SK-N-SH (cell line): ENCODE measurements around the gene ERMAP. TPM values are rescaled to one million over a fixed set of nuclear protein-coding genes. Genes with fewer than 3 reads are reported as not detected.

Source experiments
- CTCF ChIA-PET: fragments of 300-600, 350-600 bp; formaldehyde crosslinking; extraction: SDS; loops from one replicate; lab custom pipeline; 2021; lab: Yijun Ruan, JAX
- POLR2A ChIA-PET: fragments of 350-600 bp; sonication (Branson Sonifier 250); formaldehyde crosslinking; extraction: SDS; loops from one replicate; lab custom pipeline; 2020; ENCODE audit warnings: antibody characterized with exemption, inconsistent platforms; lab: Yijun Ruan, JAX
- DNase-seq: peaks from one replicate; pipeline ENCODE4 v3.0.0; 2012
- H2AFZ ChIP-seq: fragments of 200-600 bp; sonication (generic); 2 replicates; pipeline ENCODE4 v1.8.1; 2016; ENCODE audit warnings: antibody characterized with exemption, mild to moderate bottlenecking, low read depth
- H3F3A ChIP-seq: fragments of 200-600 bp; sonication (generic); replicated peaks from 2 replicates; pipeline ENCODE3; 2016; ENCODE audit warnings: antibody characterized with exemption, mild to moderate bottlenecking; ENCODE audit not compliant: insufficient read depth
- H3K27ac ChIP-seq, 2 experiments: fragments of 200-500 bp in 1 of 2; fragments of 200-600 bp in 1 of 2; sonication (Bioruptor generic) in 1 of 2; sonication (generic), shearing (Covaris generic) in 1 of 2; 2 replicates each; pipeline versions ENCODE4 v1.5.1 to v1.6.1; 2014 to 2016; ENCODE audit warnings: low read depth in 2 of 2, inconsistent platforms in 1 of 2, low read length in 1 of 2, mild to moderate bottlenecking in 1 of 2, mixed read lengths in 1 of 2
- H3K27me3 ChIP-seq: fragments of 200-600 bp; sonication (generic), shearing (Covaris generic); 2 replicates; pipeline ENCODE4 v1.6.1; 2016; ENCODE audit warnings: mixed run types; ENCODE audit not compliant: insufficient read depth
- H3K36me3 ChIP-seq, 2 experiments: fragments of 200-500 bp in 1 of 2; fragments of 200-600 bp in 1 of 2; sonication (Bioruptor generic) in 1 of 2; sonication (generic) in 1 of 2; replicated peaks in 1 of 2; 2 replicates each; pipeline versions ENCODE3 to v1.5.1; 2014 to 2016; ENCODE audit warnings: low read length in 1 of 2, mild to moderate bottlenecking in 1 of 2; ENCODE audit not compliant: insufficient read depth in 2 of 2, control insufficient read depth in 1 of 2
- H3K4me1 ChIP-seq, 2 experiments: fragments of 200-500 bp in 1 of 2; fragments of 200-600 bp in 1 of 2; sonication (Bioruptor generic) in 1 of 2; sonication (generic), shearing (Covaris generic) in 1 of 2; 2 replicates each; pipeline versions ENCODE4 v1.5.1 to v1.6.1; 2014 to 2016; ENCODE audit warnings: low read depth in 1 of 2, low read length in 1 of 2, mixed run types in 1 of 2; ENCODE audit not compliant: insufficient read depth in 2 of 2, control insufficient read depth in 1 of 2
- H3K4me2 ChIP-seq: fragments of 200-600 bp; sonication (generic), shearing (Covaris generic); 2 replicates; pipeline ENCODE4 v1.6.1; 2017; ENCODE audit warnings: mixed run types
- H3K4me3 ChIP-seq, 2 experiments: fragments of 200-500 bp in 1 of 2; fragments of 200-600 bp in 1 of 2; sonication (Bioruptor generic) in 1 of 2; sonication (generic), shearing (Covaris generic) in 1 of 2; 2 replicates each; pipeline versions ENCODE4 v1.5.1 to v1.8.1; 2014 to 2016; ENCODE audit warnings: low read depth in 2 of 2, inconsistent platforms in 1 of 2, low read length in 1 of 2, mild to moderate bottlenecking in 1 of 2, mixed read lengths in 1 of 2, moderate library complexity in 1 of 2
- H3K79me2 ChIP-seq: fragments of 200-600 bp; sonication (generic); 2 replicates; pipeline ENCODE4 v1.8.1; 2017; ENCODE audit warnings: mild to moderate bottlenecking; ENCODE audit not compliant: insufficient read depth
- H3K9ac ChIP-seq: fragments of 200-600 bp; sonication (generic); 2 replicates; pipeline ENCODE4 v1.6.1; 2017; ENCODE audit warnings: mixed run types
- H3K9me2 ChIP-seq: fragments of 200-600 bp; sonication (generic); 2 replicates; pipeline ENCODE4 v1.6.1; 2017; ENCODE audit warnings: mixed run types
- H3K9me3 ChIP-seq: fragments of 200-600 bp; sonication (generic); 2 replicates; pipeline ENCODE4 v1.6.1; 2017; ENCODE audit warnings: mixed run types, mild to moderate bottlenecking, moderate library complexity
- H4K20me1 ChIP-seq: fragments of 200-600 bp; sonication (generic); 2 replicates; pipeline ENCODE4 v1.6.1; 2017; ENCODE audit warnings: mild to moderate bottlenecking, mixed run types; ENCODE audit not compliant: insufficient read depth
- ELF1 ChIP-seq: IDR thresholded peaks from 2 replicates; pipeline ENCODE4 v1.4.0; 2012
- EP300 ChIP-seq, 2 experiments: IDR thresholded peaks; 2 replicates each; pipeline versions ENCODE4 v1.4.0 to v1.6.1; 2012; ENCODE audit warnings: borderline replicate concordance in 1 of 2, low read depth in 1 of 2, low read length in 1 of 2
- EZH2phosphoT487 ChIP-seq: fragments of 200-600 bp; sonication (generic); IDR thresholded peaks from 2 replicates; pipeline ENCODE4 v1.6.1; 2017; ENCODE audit warnings: low read depth, mixed run types, mild to moderate bottlenecking, antibody characterized with exemption, moderate library complexity, borderline replicate concordance
- FOSL2 ChIP-seq: IDR thresholded peaks from 2 replicates; pipeline ENCODE4 v1.4.0; 2012; ENCODE audit warnings: low read depth, mild to moderate bottlenecking, moderate library complexity, borderline replicate concordance
- GABPA ChIP-seq: IDR thresholded peaks from 2 replicates; pipeline ENCODE4 v1.4.0; 2012; ENCODE audit warnings: low read depth, mild to moderate bottlenecking
- NFIC ChIP-seq: IDR thresholded peaks from 2 replicates; pipeline ENCODE4 v1.4.0; 2012; ENCODE audit warnings: borderline replicate concordance
- POLR2AphosphoS5 ChIP-seq: IDR thresholded peaks from 2 replicates; pipeline ENCODE4 v1.6.1; 2012; ENCODE audit warnings: low read depth, low read length
- RFX5 ChIP-seq: IDR thresholded peaks from 2 replicates; pipeline ENCODE4 v1.6.1; 2012; ENCODE audit warnings: mild to moderate bottlenecking, improper control_type of control experiment, low read length
- RXRA ChIP-seq: IDR thresholded peaks from 2 replicates; pipeline ENCODE4 v1.4.0; 2012; ENCODE audit warnings: low read depth, mild to moderate bottlenecking, borderline replicate concordance
- SIN3A ChIP-seq: IDR thresholded peaks from 2 replicates; pipeline ENCODE4 v1.6.1; 2012; ENCODE audit warnings: low read depth, mild to moderate bottlenecking, low read length, moderate library complexity, borderline replicate concordance
- SMC3 ChIP-seq: IDR thresholded peaks from 2 replicates; pipeline ENCODE4 v1.6.1; 2012; ENCODE audit warnings: low read depth, low read length, improper control_type of control experiment
- YY1 ChIP-seq: IDR thresholded peaks from 2 replicates; pipeline ENCODE4 v1.4.0; 2012; ENCODE audit warnings: low read depth, mild to moderate bottlenecking
- WGBS: methylation state at CpG from one replicate; pipeline ENCODE4 v1.1.6; 2017; ENCODE audit warnings: low lambda C conversion rate; 5-methylcytosine and 5-hydroxymethylcytosine counted together
- polyA plus RNA-seq, 3 experiments: library from polyadenylated mRNA; depleted of rRNA; stranded (reverse); fragments of >200 nt; gene quantifications; 2 replicates each; pipeline ENCODE4 v1.2.3, GENCODE V29; 2012
- TF ChIP-seq, protein P1 (sequence below): fragments of 200-600 bp; sonication (generic); IDR thresholded peaks from 2 replicates; pipeline ENCODE4 v1.6.1; 2017; ENCODE audit warnings: antibody characterized with exemption, mild to moderate bottlenecking, moderate library complexity
- TF ChIP-seq, protein P2 (sequence below): IDR thresholded peaks from 2 replicates; pipeline ENCODE4; 2012
- TF ChIP-seq, protein P3 (sequence below): IDR thresholded peaks from 2 replicates; pipeline ENCODE4 v1.6.1; 2012; ENCODE audit warnings: mild to moderate bottlenecking, low read depth, low read length, moderate library complexity

ERMAP gene
- polyA plus RNA-seq, 1 of the 3 experiments (the other 2 are of a cell fraction), result 10.4 TPM

DNA sequence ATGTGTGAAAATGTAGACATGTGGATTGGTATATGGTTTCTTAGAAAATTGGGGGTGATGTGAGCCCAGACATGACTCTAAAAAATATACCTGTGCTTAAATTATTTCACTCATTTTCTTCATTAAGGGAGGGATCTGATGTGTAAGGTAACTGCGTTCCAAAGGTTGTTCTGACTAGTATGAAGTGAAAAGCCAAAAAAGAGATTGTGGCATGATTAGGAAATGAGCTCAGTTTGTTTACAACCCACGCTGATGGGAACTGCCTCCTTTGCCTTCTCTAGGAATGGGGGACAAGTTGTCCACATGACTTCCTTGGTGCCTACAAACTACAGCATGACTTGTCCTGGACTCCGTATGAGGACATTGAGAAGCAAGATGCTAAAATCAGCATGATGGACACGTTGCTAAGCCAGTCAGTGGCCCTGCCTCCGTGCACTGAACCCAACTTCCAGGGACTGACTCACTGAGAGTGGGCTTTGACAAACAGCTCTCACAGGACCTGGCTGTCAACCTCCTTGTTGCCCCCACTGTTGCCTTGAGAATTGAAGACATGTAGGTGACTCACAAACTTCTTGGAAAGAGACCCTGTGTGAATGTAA is 41.9 kb upstream of the ERMAP start:
- WGBS, result 95% methylated on average over 3 of the region's 5 CpGs
- ChIA-PET CTCF (interaction anchor here (1.3 to 10.1 kb wide), 3 partner anchors 9 to 299 kb away, joined by 3 to 75 read pairs (median 4); no protein-coding TSS in a partner anchor), POLR2A (no interaction called here)
- Histone ChIP-seq H3K9me3 (no peaks in the 10 kb centered on the region), H3K4me2 (no peak overlapping the region), H3K9me2 (no peaks in the 10 kb centered on the region), H4K20me1 (no peaks in the 10 kb centered on the region), H3K27me3 (no peaks in the 10 kb centered on the region), H3K79me2 (peaks cover 28% of the 10 kb centered on the region), H3K36me3 (peaks cover 46 to 48% of the 10 kb centered on the region in 2 experiments), H3K27ac (no peak overlapping the region), H3F3A (no peaks in the 10 kb centered on the region), H3K9ac (no peak overlapping the region), H2AFZ (no peak overlapping the region), H3K4me1 (no peaks in the 10 kb centered on the region), H3K4me3 (no peak overlapping the region)
- no peak for DNase-seq
- TF ChIP-seq RFX5 (no peak), NFIC (no peak), FOSL2 (no peak), SMC3 (no peak), SIN3A (no peak), GABPA (no peak), RXRA (no peak), EP300 (IDR thresholded peaks at IDR 0.05; ENCODE audit: borderline replicate concordance in 1 of 2, low read depth in 1 of 2, low read length in 1 of 2) (no peak), POLR2AphosphoS5 (no peak), ELF1 (no peak), EZH2phosphoT487 (no peak), YY1 (no peak)
- TF ChIP-seq, protein P1, sequence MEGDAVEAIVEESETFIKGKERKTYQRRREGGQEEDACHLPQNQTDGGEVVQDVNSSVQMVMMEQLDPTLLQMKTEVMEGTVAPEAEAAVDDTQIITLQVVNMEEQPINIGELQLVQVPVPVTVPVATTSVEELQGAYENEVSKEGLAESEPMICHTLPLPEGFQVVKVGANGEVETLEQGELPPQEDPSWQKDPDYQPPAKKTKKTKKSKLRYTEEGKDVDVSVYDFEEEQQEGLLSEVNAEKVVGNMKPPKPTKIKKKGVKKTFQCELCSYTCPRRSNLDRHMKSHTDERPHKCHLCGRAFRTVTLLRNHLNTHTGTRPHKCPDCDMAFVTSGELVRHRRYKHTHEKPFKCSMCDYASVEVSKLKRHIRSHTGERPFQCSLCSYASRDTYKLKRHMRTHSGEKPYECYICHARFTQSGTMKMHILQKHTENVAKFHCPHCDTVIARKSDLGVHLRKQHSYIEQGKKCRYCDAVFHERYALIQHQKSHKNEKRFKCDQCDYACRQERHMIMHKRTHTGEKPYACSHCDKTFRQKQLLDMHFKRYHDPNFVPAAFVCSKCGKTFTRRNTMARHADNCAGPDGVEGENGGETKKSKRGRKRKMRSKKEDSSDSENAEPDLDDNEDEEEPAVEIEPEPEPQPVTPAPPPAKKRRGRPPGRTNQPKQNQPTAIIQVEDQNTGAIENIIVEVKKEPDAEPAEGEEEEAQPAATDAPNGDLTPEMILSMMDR, result no peak
- TF ChIP-seq, protein P2, sequence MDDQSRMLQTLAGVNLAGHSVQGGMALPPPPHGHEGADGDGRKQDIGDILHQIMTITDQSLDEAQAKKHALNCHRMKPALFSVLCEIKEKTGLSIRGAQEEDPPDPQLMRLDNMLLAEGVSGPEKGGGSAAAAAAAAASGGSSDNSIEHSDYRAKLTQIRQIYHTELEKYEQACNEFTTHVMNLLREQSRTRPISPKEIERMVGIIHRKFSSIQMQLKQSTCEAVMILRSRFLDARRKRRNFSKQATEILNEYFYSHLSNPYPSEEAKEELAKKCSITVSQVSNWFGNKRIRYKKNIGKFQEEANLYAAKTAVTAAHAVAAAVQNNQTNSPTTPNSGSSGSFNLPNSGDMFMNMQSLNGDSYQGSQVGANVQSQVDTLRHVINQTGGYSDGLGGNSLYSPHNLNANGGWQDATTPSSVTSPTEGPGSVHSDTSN, result no peak
- TF ChIP-seq, protein P3, sequence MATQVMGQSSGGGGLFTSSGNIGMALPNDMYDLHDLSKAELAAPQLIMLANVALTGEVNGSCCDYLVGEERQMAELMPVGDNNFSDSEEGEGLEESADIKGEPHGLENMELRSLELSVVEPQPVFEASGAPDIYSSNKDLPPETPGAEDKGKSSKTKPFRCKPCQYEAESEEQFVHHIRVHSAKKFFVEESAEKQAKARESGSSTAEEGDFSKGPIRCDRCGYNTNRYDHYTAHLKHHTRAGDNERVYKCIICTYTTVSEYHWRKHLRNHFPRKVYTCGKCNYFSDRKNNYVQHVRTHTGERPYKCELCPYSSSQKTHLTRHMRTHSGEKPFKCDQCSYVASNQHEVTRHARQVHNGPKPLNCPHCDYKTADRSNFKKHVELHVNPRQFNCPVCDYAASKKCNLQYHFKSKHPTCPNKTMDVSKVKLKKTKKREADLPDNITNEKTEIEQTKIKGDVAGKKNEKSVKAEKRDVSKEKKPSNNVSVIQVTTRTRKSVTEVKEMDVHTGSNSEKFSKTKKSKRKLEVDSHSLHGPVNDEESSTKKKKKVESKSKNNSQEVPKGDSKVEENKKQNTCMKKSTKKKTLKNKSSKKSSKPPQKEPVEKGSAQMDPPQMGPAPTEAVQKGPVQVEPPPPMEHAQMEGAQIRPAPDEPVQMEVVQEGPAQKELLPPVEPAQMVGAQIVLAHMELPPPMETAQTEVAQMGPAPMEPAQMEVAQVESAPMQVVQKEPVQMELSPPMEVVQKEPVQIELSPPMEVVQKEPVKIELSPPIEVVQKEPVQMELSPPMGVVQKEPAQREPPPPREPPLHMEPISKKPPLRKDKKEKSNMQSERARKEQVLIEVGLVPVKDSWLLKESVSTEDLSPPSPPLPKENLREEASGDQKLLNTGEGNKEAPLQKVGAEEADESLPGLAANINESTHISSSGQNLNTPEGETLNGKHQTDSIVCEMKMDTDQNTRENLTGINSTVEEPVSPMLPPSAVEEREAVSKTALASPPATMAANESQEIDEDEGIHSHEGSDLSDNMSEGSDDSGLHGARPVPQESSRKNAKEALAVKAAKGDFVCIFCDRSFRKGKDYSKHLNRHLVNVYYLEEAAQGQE, result no peak
